Muscle of leg (tissue), 11 donors: ENCODE results near the gene TRPC3. TPM values are rescaled to one million over a fixed set of nuclear protein-coding genes. Genes with fewer than 3 reads are reported as not detected.

Experiments
- DNase-seq: peaks from one replicate; pipeline ENCODE4 v3.0.0; 2013
- H3K27ac ChIP-seq: one replicate; pipeline ENCODE4 v1.5.1; 2013; ENCODE audit warnings: mild to moderate bottlenecking, low read length, control low read depth
- H3K27me3 ChIP-seq: one replicate; pipeline ENCODE4 v1.6.1; 2013; ENCODE audit warnings: low read length; ENCODE audit not compliant: control insufficient read depth, insufficient read depth
- H3K36me3 ChIP-seq: one replicate; pipeline ENCODE4 v1.6.1; 2013; ENCODE audit warnings: low read length; ENCODE audit not compliant: control insufficient read depth, insufficient read depth
- H3K4me1 ChIP-seq: one replicate; pipeline ENCODE4 v1.6.1; 2013; ENCODE audit warnings: low read length; ENCODE audit not compliant: control insufficient read depth, insufficient read depth
- H3K4me3 ChIP-seq: one replicate; pipeline ENCODE4 v1.5.1; 2013; ENCODE audit warnings: low read length, control low read depth
- H3K9me3 ChIP-seq: replicated peaks from 2 replicates; pipeline ENCODE4 v1.6.1; 2013; ENCODE audit warnings: low read depth, low read length; ENCODE audit not compliant: control insufficient read depth
- WGBS: methylation state at CpG from one replicate; pipeline ENCODE4 v1.1.5; 2013; ENCODE audit warnings: missing lambda C conversion rate; ENCODE audit not compliant: insufficient coverage; 5-methylcytosine and 5-hydroxymethylcytosine counted together
- polyA plus RNA-seq, 8 donors: library from polyadenylated mRNA; unstranded; fragments of 120-200 nt; gene quantifications; one replicate each; pipeline versions ENCODE4 v1.2.1 to v1.2.3, GENCODE V29; 2013; ENCODE audit warnings: inconsistent platforms in 1 of 8, low replicate concordance in 1 of 8; ENCODE audit not compliant: insufficient read length in 8 of 8, insufficient read depth in 1 of 8
- total RNA-seq: library from RNA; stranded (reverse); fragments of 120-200 nt; gene quantifications from one replicate; pipeline ENCODE4 v1.2.4, GENCODE V29; 2013

The TRPC3 gene
- total and polyA plus RNA-seq, 9 donors, result 0.52 to 1.7 (median 0.83) TPM

DNA sequence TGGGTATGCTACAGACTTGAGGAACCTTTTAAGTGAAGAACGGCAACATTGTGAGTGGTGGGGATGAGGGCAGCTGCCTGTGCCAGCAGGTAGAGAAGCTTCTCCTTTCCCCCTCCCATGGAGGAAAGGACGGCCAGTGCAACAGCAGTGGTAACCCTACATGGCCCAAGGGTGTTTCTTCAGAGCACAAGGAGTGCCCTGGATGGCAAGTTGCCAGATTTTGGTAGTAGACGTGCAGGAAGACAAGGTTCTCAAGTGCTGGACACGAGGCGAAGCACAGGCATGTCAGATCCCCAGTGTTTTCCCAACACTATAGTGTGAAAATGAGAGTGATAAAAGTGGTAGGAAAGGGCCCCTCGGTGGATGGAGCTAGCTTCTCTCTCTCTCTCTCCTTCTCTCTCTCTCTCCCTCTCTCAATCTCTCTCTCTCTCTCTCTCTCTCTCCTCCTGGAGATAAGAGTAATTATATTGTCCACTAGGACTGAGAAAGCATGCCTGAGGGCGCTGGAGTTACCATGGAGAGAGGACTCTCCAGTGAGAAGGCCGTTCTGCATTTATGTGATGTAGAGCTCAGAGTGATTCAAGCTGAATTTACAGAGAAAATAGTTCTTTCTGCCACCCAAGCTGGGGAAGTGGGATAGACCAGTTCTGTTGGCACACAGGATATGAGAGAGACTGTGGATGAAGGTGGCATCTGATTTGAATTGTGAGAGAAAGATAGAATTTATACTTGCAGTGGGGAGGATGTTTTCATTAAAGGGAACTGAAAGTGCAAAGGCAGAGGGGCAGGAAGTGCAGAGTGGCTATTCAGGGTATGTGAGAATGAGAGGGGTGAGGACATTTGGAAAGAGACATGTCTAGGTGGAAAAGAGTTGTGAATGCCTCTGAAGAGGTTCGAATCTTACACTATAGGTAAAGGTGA lies 25.7 kb upstream of the TRPC3 start:
- WGBS, result 41% methylated on average over 5 of the region's 9 CpGs
- H3K27me3 ChIP-seq, result no peaks in the 10 kb centered on the region
- H3K36me3 ChIP-seq, result no peaks in the 10 kb centered on the region
- H3K4me3 ChIP-seq, result no peak overlapping the region
- H3K27ac ChIP-seq, result no peak overlapping the region
- DNase-seq, result peak; percentile 4
- H3K4me1 ChIP-seq, result no peaks in the 10 kb centered on the region
- no peaks in the 10 kb centered on the region for H3K9me3 ChIP-seq

DNA sequence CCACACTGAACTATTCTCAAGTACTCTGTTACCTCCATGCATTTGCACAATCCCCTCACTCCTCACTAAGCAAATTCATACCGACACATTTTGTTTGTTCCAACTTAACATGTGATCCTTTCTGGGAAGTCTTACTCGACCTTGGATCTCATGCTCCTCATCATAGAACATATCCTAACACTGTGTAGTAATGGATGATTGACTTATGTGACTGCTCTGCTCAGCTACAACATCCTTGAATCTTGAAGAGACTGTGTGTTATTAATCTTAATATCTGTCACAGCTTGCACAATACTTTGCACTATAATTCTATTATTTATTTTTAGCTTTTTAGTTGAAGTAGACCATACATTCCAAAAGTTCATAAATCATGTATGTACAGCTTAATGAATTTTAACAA lies 23.9 kb upstream of the TRPC3 start:
- no peak for DNase-seq
- Histone ChIP-seq H3K27ac (no peak overlapping the region), H3K4me1 (no peaks in the 10 kb centered on the region), H3K27me3 (no peaks in the 10 kb centered on the region), H3K9me3 (no peaks in the 10 kb centered on the region), H3K36me3 (no peaks in the 10 kb centered on the region), H3K4me3 (no peak overlapping the region)
- 70% methylated on average over 1 of the region's 2 CpGs for WGBS

DNA sequence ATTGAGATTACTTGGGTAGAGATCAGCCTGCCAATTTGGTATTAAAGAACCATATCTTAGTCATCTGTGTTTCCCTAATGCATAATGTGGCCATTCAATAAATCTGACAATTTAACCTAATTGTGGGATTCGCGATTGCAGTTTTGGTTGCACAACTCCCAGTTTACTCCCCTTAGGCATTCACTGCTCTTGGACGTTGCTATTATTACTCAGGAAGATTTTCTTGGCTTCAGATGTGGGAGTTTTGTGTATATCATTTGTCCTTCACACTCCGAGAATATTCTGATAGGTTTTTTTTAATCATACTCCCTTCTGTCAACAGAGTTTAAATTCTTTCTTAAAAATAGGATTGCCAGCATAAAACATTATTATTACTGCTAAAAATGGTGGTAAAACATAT lies 22.0 kb upstream of the TRPC3 start:
- Histone ChIP-seq H3K9me3 (no peaks in the 10 kb centered on the region), H3K27ac (no peak overlapping the region), H3K4me1 (no peaks in the 10 kb centered on the region), H3K27me3 (no peaks in the 10 kb centered on the region), H3K4me3 (no peak overlapping the region), H3K36me3 (no peaks in the 10 kb centered on the region)
- DNase-seq, result no peak
- no CpG with 5 or more reads among the region's 4 CpGs for WGBS

DNA sequence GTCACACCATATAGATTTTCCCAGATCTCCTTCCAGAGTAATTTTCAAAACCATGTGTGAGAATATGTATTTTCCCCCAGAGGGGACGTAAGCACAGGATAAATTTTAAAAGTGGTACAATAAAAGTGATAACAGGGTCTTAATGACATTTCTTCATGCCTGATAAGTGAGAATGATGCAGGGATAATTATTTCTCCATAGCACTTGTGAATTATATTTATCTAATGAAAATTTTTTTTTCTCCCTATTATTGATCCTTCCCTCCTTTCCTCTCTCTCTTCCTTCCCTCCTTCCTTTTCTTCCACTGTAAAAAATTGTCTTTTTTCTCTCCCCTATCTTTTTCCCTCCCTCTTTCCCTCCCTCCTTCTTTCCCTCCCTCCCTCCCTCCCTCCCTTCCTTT lies 17.0 kb upstream of the TRPC3 start:
- H3K36me3 ChIP-seq, result no peaks in the 10 kb centered on the region
- H3K4me1 ChIP-seq, result no peaks in the 10 kb centered on the region
- H3K27ac ChIP-seq, result no peak overlapping the region
- WGBS, result no CpG with 5 or more reads among the region's 1 CpG
- no peaks in the 10 kb centered on the region for H3K9me3 ChIP-seq
- DNase-seq, result no peak
- H3K27me3 ChIP-seq, result no peaks in the 10 kb centered on the region
- H3K4me3 ChIP-seq, result no peak overlapping the region

DNA sequence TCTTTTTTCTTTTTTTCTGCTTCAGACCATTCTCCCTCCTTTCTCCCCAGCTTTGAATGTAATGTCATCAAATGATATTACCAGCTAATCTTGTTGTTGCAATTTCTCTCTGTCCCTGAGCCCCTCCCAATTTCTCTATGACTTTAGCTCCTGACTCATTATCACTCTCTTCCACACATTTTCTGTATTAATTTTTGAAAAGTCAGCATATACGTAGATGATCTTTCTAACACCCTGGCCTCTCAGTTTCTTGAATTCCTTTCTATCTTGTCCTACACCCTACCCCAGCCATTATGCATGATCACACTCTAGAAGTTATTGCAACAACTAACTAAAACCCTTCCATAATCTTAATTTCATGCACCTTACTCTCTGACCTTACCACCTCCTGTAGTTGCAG lies 13.1 kb upstream of the TRPC3 start:
- Histone ChIP-seq H3K36me3 (no peaks in the 10 kb centered on the region), H3K4me3 (no peak overlapping the region), H3K9me3 (no peaks in the 10 kb centered on the region), H3K27ac (no peak overlapping the region), H3K27me3 (no peaks in the 10 kb centered on the region), H3K4me1 (no peaks in the 10 kb centered on the region)
- 71% methylated on average over 1 of the region's 1 CpG for WGBS
- no peak for DNase-seq

DNA sequence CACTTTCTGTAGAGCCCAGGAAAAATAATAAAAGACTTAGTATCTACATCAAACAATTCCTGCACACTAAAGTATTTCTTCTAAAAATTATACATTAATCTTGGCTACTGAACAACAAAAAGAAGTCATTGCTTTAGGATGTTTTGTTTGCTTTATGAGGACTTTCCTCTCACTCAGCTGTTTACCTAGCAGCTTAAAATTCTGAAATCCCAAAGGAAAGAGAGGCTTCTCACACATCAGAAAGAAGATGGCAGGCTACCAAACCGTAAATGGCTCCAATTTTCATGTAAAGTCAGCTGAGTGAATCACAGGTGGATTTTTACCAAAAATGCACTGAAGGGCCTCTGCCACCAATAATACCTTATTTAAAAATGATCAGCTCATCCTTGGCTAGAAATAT lies 9.0 kb upstream of the TRPC3 start:
- no peak overlapping the region for H3K27ac ChIP-seq
- peak; percentile 4 for DNase-seq
- H3K9me3 ChIP-seq, result no peaks in the 10 kb centered on the region
- H3K4me1 ChIP-seq, result no peaks in the 10 kb centered on the region
- no peaks in the 10 kb centered on the region for H3K27me3 ChIP-seq
- H3K4me3 ChIP-seq, result no peak overlapping the region
- no peaks in the 10 kb centered on the region for H3K36me3 ChIP-seq
- WGBS, result no CpG with 5 or more reads among the region's 1 CpG

DNA sequence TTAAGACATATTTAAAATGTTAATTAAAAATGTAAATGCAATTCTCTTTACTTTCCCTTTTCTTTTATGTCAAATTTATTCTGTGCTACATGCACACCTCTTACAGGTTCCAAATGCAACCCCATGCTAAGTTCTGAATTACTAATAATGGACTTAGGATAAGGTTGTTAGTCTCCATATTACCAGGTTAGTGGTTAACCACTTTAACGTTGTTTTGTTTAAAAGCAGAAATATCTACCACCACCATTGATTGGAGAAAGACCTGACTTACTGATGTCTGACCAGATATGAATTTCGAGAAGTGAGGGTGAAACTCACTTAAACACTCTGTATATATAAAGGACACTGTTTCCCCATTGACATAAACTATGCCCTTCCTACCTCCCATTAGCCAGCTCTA lies 6.9 kb upstream of the TRPC3 start:
- no peak for DNase-seq
- no peak overlapping the region for H3K4me3 ChIP-seq
- no peaks in the 10 kb centered on the region for H3K9me3 ChIP-seq
- H3K27ac ChIP-seq, result no peak overlapping the region
- H3K36me3 ChIP-seq, result no peaks in the 10 kb centered on the region
- WGBS, result 100% methylated on average over 1 of the region's 2 CpGs
- H3K27me3 ChIP-seq, result no peaks in the 10 kb centered on the region
- no peaks in the 10 kb centered on the region for H3K4me1 ChIP-seq

DNA sequence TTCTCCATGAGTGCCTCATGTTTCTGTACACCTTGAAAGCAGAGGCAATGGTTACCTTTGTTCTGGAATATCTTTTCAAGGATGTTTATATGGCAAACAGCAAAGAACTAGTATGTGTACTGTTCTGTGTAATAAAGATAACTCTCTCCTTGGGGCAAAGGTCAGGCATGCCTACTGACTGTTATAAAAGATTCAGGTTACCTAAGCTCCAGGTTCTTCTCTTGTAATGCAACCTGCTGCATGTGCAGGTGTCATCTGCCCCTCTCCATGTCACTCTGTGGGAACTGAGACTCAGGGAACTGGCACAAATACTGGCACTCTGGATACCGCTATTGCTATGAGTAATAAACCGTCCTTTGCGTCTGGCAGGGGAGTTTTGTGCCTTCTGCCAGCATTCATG lies 5.4 kb upstream of the TRPC3 start:
- no CpG with 5 or more reads among the region's 3 CpGs for WGBS
- H3K4me3 ChIP-seq, result no peak overlapping the region
- H3K27ac ChIP-seq, result no peak overlapping the region
- H3K9me3 ChIP-seq, result no peaks in the 10 kb centered on the region
- DNase-seq, result no peak
- no peaks in the 10 kb centered on the region for H3K4me1 ChIP-seq
- no peaks in the 10 kb centered on the region for H3K36me3 ChIP-seq
- H3K27me3 ChIP-seq, result peaks cover 4% of the 10 kb centered on the region

DNA sequence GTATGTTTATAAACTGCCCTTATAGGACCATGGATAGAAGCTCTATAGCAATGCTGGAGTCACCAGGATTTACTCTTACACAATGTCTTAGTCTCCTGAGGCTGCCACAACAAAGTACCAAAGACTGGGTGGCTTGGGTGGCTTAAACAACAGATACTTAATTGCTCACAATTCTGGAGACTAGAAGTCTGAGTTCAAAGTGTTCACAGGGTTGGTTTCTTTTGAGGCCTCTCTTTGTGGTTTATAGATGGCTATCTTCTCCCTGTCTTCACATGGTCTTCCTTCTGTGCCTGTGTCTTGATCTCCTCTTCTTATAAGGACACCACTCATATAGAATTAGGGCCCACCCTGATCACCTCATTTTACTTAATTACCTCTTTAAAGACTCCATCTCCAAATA lies 2.0 kb upstream of the TRPC3 start:
- no peak for DNase-seq
- Histone ChIP-seq H3K36me3 (no peaks in the 10 kb centered on the region), H3K9me3 (no peaks in the 10 kb centered on the region), H3K27me3 (peaks cover 21% of the 10 kb centered on the region), H3K4me3 (no peak overlapping the region), H3K4me1 (peaks cover 13% of the 10 kb centered on the region), H3K27ac (no peak overlapping the region)

DNA sequence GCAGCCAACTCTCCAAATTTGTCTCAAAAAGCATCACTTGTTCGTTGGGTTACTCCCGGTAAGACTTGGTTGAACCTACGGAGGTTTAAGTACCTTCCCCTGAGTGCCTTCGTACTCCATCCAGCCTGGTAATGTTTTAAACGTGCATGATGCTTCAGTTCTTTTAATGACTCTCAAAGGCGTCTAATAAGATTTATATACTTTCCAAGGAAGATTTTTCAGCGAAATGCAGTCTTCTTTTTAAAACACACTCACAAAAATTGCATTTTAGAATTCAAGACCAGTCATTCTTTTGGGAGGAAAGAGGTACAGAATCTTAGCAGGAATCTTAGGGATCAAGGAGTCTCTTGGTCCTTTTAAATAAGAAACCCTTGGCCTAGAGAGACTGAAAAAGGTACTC lies 430 bp upstream of the TRPC3 start:
- peaks cover 21% of the 10 kb centered on the region for H3K27me3 ChIP-seq
- peaks cover 13% of the 10 kb centered on the region for H3K4me1 ChIP-seq
- no peak overlapping the region for H3K27ac ChIP-seq
- H3K36me3 ChIP-seq, result no peaks in the 10 kb centered on the region
- H3K9me3 ChIP-seq, result no peaks in the 10 kb centered on the region
- DNase-seq, result no peak
- WGBS, result 26% methylated on average over 3 of the region's 7 CpGs
- H3K4me3 ChIP-seq, result peak overlapping the region; percentile 47
